Astrocyte (in vitro differentiated cells and primary cell): Measurements from ENCODE around the gene BAG5. TPM values are rescaled to one million over a fixed set of nuclear protein-coding genes. Genes with fewer than 3 reads are reported as not detected.
A peak's percentile ranks its signal among the peaks of the same experiment; 100 is the strongest.

ENCODE experiments used
- DNase-seq: peaks from one replicate; pipeline ENCODE4 v3.0.0-alpha.2; 2010; ENCODE audit warnings: low read depth
- FAIRE-seq: peaks from 2 replicates; lab custom pipeline; 2011; peaks lifted over from hg19 to GRCh38; lab: Jason Lieb, UNC
- H2AFZ ChIP-seq: 2 replicates; pipeline ENCODE4 v1.6.0; 2012; ENCODE audit warnings: low read depth, low read length, inconsistent platforms
- H3K27ac ChIP-seq: 2 replicates; pipeline ENCODE4 v1.5.1; 2011; ENCODE audit warnings: low read depth, low read length, inconsistent platforms
- H3K27me3 ChIP-seq: 2 replicates; pipeline ENCODE4 v1.6.0; 2011; ENCODE audit warnings: low read length, inconsistent platforms; ENCODE audit not compliant: insufficient read depth
- H3K36me3 ChIP-seq: 2 replicates; pipeline ENCODE4 v1.5.1; 2011; ENCODE audit warnings: low read length, inconsistent platforms; ENCODE audit not compliant: insufficient read depth
- H3K4me1 ChIP-seq: 2 replicates; pipeline ENCODE4 v1.5.1; 2011; ENCODE audit warnings: low read length, inconsistent platforms; ENCODE audit not compliant: insufficient read depth
- H3K4me2 ChIP-seq: 2 replicates; pipeline ENCODE4 v1.6.0; 2012; ENCODE audit warnings: low read length, inconsistent platforms
- H3K4me3 ChIP-seq: 2 replicates; pipeline ENCODE4 v1.5.1; 2011; ENCODE audit warnings: low read depth, mild to moderate bottlenecking, low read length, inconsistent platforms; ENCODE audit not compliant: insufficient read depth
- H3K79me2 ChIP-seq: 2 replicates; pipeline ENCODE4 v1.6.0; 2012; ENCODE audit warnings: mild to moderate bottlenecking, low read length, inconsistent platforms; ENCODE audit not compliant: insufficient read depth
- H3K9ac ChIP-seq: 2 replicates; pipeline ENCODE4 v1.6.0; 2012; ENCODE audit warnings: mild to moderate bottlenecking, low read length, inconsistent platforms
- H3K9me3 ChIP-seq: 2 replicates; pipeline ENCODE4 v1.5.1; 2012; ENCODE audit warnings: low read depth, mild to moderate bottlenecking, low read length, inconsistent platforms; ENCODE audit not compliant: insufficient read depth
- H4K20me1 ChIP-seq: 2 replicates; pipeline ENCODE4 v1.6.0; 2012; ENCODE audit warnings: low read length, inconsistent platforms; ENCODE audit not compliant: insufficient read depth
- H3K27ac Mint-ChIP-seq: one replicate; pipeline ENCODE4 v1.8.0; 2021; ENCODE audit warnings: mild to moderate bottlenecking, mixed read lengths; ENCODE audit not compliant: unreplicated experiment
- H3K27me3 Mint-ChIP-seq: one replicate; pipeline ENCODE4 v1.8.0; 2021; ENCODE audit warnings: low read depth, mixed read lengths; ENCODE audit not compliant: unreplicated experiment
- H3K36me3 Mint-ChIP-seq: one replicate; pipeline ENCODE4 v1.8.0; 2021; ENCODE audit warnings: low read depth, mixed read lengths; ENCODE audit not compliant: unreplicated experiment
- H3K4me1 Mint-ChIP-seq: one replicate; pipeline ENCODE4 v1.8.0; 2021; ENCODE audit warnings: low read depth, mixed read lengths; ENCODE audit not compliant: unreplicated experiment
- H3K4me3 Mint-ChIP-seq: one replicate; pipeline ENCODE4 v1.8.0; 2021; ENCODE audit warnings: mild to moderate bottlenecking, moderate library complexity, mixed read lengths; ENCODE audit not compliant: unreplicated experiment
- H3K9me3 Mint-ChIP-seq: one replicate; pipeline ENCODE4 v1.8.0; 2021; ENCODE audit warnings: mild to moderate bottlenecking, mixed read lengths; ENCODE audit not compliant: unreplicated experiment
- CTCF ChIP-seq: IDR thresholded peaks from 2 replicates; pipeline ENCODE4 v1.5.1; 2011; ENCODE audit warnings: low read depth, mild to moderate bottlenecking, inconsistent platforms, low read length, moderate library complexity; ENCODE audit not compliant: insufficient read depth
- EZH2 ChIP-seq: IDR thresholded peaks from 2 replicates; pipeline ENCODE4 v1.6.1; 2012; ENCODE audit warnings: mild to moderate bottlenecking, low read length, inconsistent platforms; ENCODE audit not compliant: insufficient read depth
- total RNA-seq: library from RNA; stranded (reverse); gene quantifications from 2 replicates; pipeline ENCODE4 v1.2.1, GENCODE V29; 2021

BAG5 gene
- total RNA-seq, 1 donor from 2014 or later: 35.2 TPM

DNA sequence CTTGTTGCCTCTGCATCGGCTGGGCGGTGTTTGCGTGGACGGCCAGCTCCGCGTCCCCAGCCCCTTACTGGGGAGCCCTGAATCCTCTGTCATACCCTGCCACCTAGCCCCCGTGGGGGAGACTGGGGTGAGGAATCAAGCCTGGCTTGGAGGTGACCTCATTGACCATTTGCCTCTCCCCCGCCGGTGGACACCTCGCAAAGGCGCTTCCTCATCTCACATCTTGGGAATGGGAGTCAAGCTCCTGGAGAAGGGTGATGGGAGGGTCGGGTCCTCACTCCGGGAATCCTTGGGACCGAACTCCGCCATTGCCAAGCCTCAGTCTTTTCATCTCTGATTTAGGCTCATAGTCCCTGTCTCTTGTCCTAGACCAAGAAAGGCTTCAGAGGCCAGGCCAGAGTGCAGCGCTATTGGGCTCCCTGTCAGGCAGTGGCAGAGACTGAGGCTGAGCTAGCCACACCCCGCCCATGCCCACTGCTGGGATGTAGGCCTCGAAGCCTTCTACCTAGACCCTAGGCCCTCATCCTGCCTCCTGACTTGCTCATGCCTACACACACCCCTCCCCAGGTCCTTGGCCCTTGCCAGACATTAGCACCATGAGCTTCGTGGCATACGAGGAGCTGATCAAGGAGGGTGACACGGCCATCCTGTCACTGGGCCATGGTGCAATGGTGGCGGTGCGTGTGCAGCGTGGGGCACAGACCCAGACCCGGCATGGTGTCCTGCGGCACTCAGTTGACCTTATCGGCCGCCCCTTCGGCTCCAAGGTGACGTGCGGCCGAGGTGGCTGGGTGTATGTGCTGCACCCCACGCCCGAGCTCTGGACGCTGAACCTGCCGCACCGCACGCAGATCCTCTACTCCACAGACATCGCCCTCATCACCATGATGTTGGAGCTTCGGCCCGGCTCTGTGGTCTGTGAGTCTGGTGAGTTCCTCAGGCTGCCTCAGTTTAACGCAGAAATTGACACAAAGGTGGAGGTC, 32.8 kb downstream of the BAG5 start:
- Mint-ChIP-seq H3K4me1 (peaks cover 16% of the 10 kb centered on the region), H3K4me3 (peak overlapping the region; percentile 96), H3K36me3 (peaks cover 6% of the 10 kb centered on the region), H3K9me3 (no peaks in the 10 kb centered on the region), H3K27me3 (no peaks in the 10 kb centered on the region), H3K27ac (peak overlapping the region; percentile 89)
- Histone ChIP-seq H3K79me2 (peaks cover 37% of the 10 kb centered on the region), H3K9me3 (no peaks in the 10 kb centered on the region), H2AFZ (peak overlapping the region; percentile 52), H3K4me3 (peak overlapping the region; percentile 82), H3K36me3 (no peaks in the 10 kb centered on the region), H3K27ac (peak overlapping the region; percentile 65), H3K4me1 (peaks cover 20% of the 10 kb centered on the region), H3K4me2 (peak overlapping the region; percentile 89), H3K27me3 (no peaks in the 10 kb centered on the region), H4K20me1 (peaks cover 34% of the 10 kb centered on the region), H3K9ac (peak overlapping the region; percentile 89)
- DNase-seq (no peak), FAIRE-seq (no peak)
- TF ChIP-seq EZH2 (no peak), CTCF (no peak)

- Mint-ChIP-seq H3K4me1 (peaks cover 16% of the 10 kb centered on the region), H3K27me3 (peaks cover 3% of the 10 kb centered on the region), H3K4me3 (peak within 1 kb of the TSS; percentile 96), H3K27ac (peak within 1 kb of the TSS; percentile 89), H3K36me3 (peaks cover 6% of the 10 kb centered on the region), H3K9me3 (no peaks in the 10 kb centered on the region)
- Histone ChIP-seq H3K9me3 (no peaks in the 10 kb centered on the region), H3K4me1 (peaks cover 20% of the 10 kb centered on the region), H3K79me2 (peaks cover 37% of the 10 kb centered on the region), H3K27me3 (peaks cover 2% of the 10 kb centered on the region), H2AFZ (peak within 1 kb of the TSS; percentile 72), H3K4me2 (peak within 1 kb of the TSS; percentile 94), H3K4me3 (peak within 1 kb of the TSS; percentile 82), H4K20me1 (peaks cover 33% of the 10 kb centered on the region), H3K9ac (peak within 1 kb of the TSS; percentile 89), H3K27ac (peak within 1 kb of the TSS; percentile 77), H3K36me3 (no peaks in the 10 kb centered on the region)
- peak; percentile 79 for DNase-seq
- no peak for TF ChIP-seq EZH2
- TF ChIP-seq CTCF: no peak
- FAIRE-seq: no peak
These were observed 33.7 kb downstream of the BAG5 start, which contains the start of gene TRMT61A for GRCh38 chr14:103528587-103529382. Gene TRMT61A (plus strand): TSS chr14:103529196. CDS start chr14:103529979, 783 bp downstream.
